GM12864 (cell line): ENCODE results near the gene TAF1B.

ENCODE experiments used
- DNase-seq: peaks from one replicate; pipeline ENCODE4 v3.0.0-alpha.2; 2011; ENCODE audit warnings: low read depth
- H3K4me3 ChIP-seq: 2 replicates; pipeline ENCODE4 v1.5.1; 2011; ENCODE audit warnings: mild to moderate bottlenecking, low read depth, low read length, control low read depth
- TF ChIP-seq, protein P1 (sequence below): IDR thresholded peaks from 2 replicates; pipeline ENCODE4 v1.5.1; 2011; ENCODE audit warnings: low read depth, mild to moderate bottlenecking, moderate library complexity, low read length, control low read depth, inconsistent platforms; ENCODE audit errors: missing control alignments

TAF1B gene

DNA sequence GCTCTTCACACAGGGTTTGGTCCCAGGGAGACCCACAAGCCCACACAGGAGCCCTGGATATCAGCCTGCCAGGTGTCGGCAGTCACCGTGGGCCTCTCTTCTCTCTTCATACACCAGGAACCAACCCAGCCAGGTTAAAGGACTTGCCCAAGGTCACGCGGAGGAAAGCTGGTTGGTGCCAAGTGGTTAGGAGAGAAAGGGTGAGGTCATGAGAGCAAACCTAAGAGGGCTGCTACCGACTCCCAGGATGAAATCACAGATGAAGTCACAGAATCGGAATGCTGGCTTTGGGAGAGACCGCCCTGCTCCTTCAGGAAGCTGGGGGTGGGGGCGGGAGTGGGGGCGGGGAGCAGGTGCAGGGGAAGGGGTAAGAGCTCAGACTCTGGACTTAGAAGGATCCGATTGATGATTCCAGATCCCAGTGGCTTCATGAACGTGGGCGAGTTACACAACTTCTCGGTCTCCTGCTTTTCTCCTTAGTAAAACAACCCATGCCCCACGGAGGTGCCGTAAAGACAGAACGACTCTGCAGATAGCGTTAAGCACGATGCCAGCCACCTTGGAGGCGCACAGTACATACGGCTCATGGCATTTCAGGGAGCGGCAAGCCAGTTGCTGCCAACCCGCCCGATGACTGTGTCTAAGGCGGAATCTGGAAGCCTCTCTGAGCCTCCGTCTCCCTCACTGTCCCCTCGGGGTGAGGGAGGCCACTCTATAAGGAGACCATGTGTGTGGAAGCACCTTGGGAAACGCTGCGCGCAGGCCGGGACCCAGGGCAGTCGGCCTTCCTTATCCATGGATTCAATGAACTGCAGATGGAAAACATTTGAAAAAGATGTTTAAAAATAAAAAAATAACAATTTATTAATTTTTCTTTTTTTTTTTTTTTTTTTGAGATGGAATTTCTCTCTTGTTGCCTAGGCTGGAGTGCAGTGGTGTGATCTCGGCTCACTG lies 23.0 kb upstream of the TAF1B start:
- TF ChIP-seq, protein P1, sequence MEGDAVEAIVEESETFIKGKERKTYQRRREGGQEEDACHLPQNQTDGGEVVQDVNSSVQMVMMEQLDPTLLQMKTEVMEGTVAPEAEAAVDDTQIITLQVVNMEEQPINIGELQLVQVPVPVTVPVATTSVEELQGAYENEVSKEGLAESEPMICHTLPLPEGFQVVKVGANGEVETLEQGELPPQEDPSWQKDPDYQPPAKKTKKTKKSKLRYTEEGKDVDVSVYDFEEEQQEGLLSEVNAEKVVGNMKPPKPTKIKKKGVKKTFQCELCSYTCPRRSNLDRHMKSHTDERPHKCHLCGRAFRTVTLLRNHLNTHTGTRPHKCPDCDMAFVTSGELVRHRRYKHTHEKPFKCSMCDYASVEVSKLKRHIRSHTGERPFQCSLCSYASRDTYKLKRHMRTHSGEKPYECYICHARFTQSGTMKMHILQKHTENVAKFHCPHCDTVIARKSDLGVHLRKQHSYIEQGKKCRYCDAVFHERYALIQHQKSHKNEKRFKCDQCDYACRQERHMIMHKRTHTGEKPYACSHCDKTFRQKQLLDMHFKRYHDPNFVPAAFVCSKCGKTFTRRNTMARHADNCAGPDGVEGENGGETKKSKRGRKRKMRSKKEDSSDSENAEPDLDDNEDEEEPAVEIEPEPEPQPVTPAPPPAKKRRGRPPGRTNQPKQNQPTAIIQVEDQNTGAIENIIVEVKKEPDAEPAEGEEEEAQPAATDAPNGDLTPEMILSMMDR, result no peak
- no peak overlapping the region for H3K4me3 ChIP-seq
- no peak for DNase-seq

DNA sequence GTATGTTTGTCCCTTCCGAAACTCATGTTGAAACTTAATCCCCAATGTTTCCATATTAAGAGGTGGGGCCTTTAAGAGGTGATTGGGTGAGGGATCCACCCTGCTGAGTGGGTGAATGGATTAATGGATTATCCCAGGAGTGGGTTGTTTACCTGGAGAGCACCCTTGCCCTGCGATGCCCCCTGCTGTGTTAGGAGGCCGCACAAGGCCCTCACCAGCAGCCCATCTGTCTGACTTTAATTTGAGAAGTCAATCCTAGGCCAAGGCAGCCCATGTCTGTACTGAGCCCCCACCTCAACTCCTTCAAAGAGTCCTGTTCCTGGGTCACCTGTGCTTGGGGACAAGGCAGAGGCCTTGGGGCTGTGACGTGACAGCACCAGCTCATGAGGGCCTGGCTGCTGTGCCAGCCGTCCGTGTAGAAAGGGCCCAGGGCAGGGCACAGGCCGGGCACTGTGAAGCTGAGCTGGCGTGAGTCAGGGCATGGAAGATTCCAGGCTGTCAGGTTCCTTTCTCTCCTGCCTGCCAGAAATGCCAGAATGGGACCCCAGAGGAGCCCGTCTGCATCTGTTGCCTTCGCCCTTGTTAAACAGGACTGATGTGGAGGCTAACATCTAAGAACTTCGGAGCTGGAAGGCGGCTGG lies 21.3 kb upstream of the TAF1B start:
- H3K4me3 ChIP-seq, result no peak overlapping the region
- DNase-seq, result no peak

DNA sequence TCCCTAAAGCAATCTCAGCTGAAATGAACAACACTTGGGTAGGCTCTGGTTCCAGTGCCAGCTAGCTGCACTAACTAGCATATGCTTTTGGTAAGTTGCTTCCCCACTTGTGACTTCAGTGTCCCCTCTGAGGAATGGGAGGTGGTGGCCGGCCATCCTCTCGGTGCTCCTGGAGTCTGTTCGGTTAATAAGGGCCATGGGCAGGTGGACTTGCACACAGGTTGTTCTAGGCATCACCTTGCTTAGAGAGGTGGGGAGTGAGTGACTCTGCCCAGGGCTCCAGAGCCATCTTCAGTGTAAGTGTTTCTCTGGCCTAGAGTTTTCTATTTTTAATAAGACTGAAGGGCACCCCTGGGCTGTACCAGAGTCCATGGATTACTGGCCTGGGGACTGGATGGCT lies 18.8 kb upstream of the TAF1B start:
- no peak for DNase-seq
- TF ChIP-seq, protein P1, result no peak
- H3K4me3 ChIP-seq, result no peak overlapping the region

More for the DNA sequence above, 21.3 kb upstream of the TAF1B start:
- TF ChIP-seq, protein P1, result no peak

DNA sequence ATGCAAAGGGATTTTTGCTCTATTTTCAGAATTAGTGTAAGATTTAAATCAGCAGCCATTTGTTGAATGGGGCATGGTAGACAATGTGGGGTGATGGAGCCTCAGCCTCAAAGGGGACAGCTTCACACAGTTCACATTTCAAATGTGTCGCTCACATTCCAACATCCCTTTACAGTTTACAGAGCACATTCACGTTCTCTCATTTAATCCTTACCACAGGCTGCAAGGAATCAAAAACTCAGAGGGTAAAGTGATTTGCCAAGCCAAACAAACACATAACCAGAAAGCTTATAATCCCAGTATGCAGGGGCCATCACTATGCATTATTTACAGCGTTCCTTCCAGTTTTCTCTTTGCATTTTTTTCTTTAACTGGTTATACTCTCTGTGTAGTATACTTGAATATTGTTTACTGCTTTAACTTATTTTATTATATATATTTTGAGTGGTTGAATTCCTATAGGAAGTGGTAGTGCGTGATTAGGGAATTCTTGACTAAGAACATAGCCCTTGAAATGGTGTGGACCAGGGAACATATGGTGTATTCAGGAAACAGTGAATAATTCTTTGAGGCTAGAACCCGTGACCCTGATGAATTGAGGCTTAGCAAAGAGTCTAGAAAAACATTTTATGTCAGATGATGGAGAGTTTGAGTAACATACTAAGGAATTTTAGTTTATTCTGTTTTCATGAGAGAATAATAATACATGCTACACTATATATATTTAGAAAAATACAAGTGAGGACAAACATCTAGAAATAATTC lies 18.1 kb upstream of the TAF1B start:
- TF ChIP-seq, protein P1, result no peak
- H3K4me3 ChIP-seq, result no peak overlapping the region
- no peak for DNase-seq

DNA sequence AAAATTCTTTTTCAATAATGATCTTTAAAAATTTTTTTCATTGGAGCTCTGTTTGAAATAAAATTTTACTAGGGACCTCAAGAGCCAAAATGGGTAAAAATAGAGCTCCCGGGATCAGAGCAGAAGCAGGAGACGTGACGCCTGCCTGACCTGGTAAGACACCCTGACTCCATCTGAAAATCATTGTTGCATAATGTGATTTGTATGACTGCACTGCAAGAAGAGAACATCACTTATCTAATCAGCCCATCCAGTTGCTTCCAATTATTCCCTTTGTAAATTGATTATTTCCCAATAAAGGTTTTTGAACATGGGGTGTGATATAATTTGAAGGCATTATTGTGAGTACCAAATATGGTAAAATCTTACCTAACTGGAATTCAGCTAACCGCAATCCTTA lies 17.1 kb upstream of the TAF1B start:
- DNase-seq, result no peak
- TF ChIP-seq, protein P1, result no peak
- H3K4me3 ChIP-seq, result no peak overlapping the region

DNA sequence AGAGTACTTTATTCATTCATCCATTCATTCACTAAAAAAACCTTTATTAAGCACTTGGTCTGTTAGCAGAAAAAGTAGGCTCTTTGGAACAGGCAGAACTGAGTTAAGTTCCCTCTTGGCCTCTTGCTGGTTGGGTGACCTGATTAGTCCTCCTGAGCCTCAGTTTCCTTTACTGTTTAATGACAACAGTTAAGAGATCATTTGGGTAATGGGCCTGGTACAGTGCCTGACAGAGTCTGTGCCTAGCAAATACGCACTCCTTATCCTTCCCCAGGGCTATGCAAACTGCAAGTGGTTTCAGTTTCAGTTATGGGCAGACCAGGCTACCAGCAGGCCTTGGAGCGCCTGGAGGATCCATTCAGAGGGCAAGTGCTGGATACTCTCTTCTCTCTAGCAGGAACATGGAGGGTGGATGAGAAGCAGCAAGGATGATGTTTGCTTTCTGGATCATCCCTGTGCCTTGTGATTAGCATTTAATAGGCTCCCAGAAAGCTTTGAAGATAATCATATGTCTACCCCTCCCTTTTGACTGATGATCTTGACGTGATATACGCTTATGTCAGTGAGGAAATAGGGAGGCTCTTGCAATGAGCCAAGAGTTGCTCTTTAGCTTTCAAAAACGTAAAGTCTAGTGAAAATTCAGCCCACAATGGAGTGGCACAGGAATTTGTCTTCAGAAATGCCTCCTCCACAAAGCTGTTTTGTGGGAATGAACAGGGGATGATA lies 12.4 kb upstream of the TAF1B start:
- DNase-seq, result no peak
- TF ChIP-seq, protein P1, result no peak
- H3K4me3 ChIP-seq, result no peak overlapping the region
